ENCODE data around the gene SUPT20HL1. TPM values are rescaled to one million over a fixed set of nuclear protein-coding genes. Genes with fewer than 3 reads are reported as not detected.

SUPT20HL1 gene
- total RNA-seq, 1 experiment from 2014 or later: not detected

GRCh38 chrX:24369816-24370215 is 9.4 kb downstream of the SUPT20HL1 start:
- BruUV-seq (replicated peaks): no TSS peak
- H3K4me2 ChIP-seq: no peak overlapping the region
- no peaks in the 10 kb centered on the region for H3K4me1 ChIP-seq (replicated peaks; ENCODE audit: insufficient read depth)
- intact Hi-C loops (cut with micrococcal nuclease; ENCODE audit: unreplicated experiment): no loop called here
- no peak overlapping the region for H3K27ac ChIP-seq
- no peak overlapping the region for H3K4me3 ChIP-seq
- no peaks in the 10 kb centered on the region for H3F3A ChIP-seq (ENCODE audit: insufficient read depth, low read depth)
- no peaks in the 10 kb centered on the region for H4K20me1 ChIP-seq (ENCODE audit: insufficient read depth)
- no peaks in the 10 kb centered on the region for H3K36me3 ChIP-seq (ENCODE audit: low read depth)
- H3K79me2 ChIP-seq (ENCODE audit: low read depth): no peaks in the 10 kb centered on the region
- TF ChIP-seq EZH2 (IDR thresholded peaks at IDR 0.05; ENCODE audit: low read depth): no peak
- no peak for TF ChIP-seq CTCF (conservative IDR thresholded peaks at IDR 0.05)
- H2AFZ ChIP-seq: no peak overlapping the region
- no peaks in the 10 kb centered on the region for H3K27me3 ChIP-seq (ENCODE audit: insufficient read depth, low read depth)
- ChIA-PET CTCF (interaction anchor here (0.6 to 1.0 kb wide), 3 partner anchors 103 to 307 kb away, joined by 3 to 4 read pairs (median 3); no protein-coding TSS in a partner anchor), POLR2A (ENCODE audit: unreplicated experiment) (no interaction called here)
- H3K9me2 ChIP-seq (ENCODE audit: insufficient read depth): no peaks in the 10 kb centered on the region
- no peaks in the 10 kb centered on the region for H3K9me3 ChIP-seq (ENCODE audit: insufficient read depth, low read depth)
- no peak for DNase-seq

- Histone ChIP-seq H2AFZ (no peak overlapping the region), H3F3A (ENCODE audit: insufficient read depth, low read depth) (no peaks in the 10 kb centered on the region), H3K79me2 (ENCODE audit: low read depth) (no peaks in the 10 kb centered on the region), H3K4me1 (replicated peaks; ENCODE audit: insufficient read depth) (no peaks in the 10 kb centered on the region), H3K9me3 (ENCODE audit: insufficient read depth, low read depth) (no peaks in the 10 kb centered on the region), H3K27me3 (ENCODE audit: insufficient read depth, low read depth) (no peaks in the 10 kb centered on the region), H3K27ac (no peak overlapping the region), H3K4me3 (no peak overlapping the region), H3K9me2 (ENCODE audit: insufficient read depth) (no peaks in the 10 kb centered on the region), H3K36me3 (ENCODE audit: low read depth) (no peaks in the 10 kb centered on the region), H3K4me2 (no peak overlapping the region), H4K20me1 (ENCODE audit: insufficient read depth) (no peaks in the 10 kb centered on the region)
- DNase-seq: peak in 1 of 2 experiments; percentile 34
- TF ChIP-seq EZH2 (IDR thresholded peaks at IDR 0.05; ENCODE audit: low read depth) (no peak), CTCF (conservative IDR thresholded peaks at IDR 0.05) (peak; percentile 68)
- intact Hi-C loops (cut with micrococcal nuclease; ENCODE audit: unreplicated experiment): loop anchor here (1.0 kb wide), 1 partner anchor 128 kb away; no protein-coding TSS in a partner anchor
- no TSS peak for BruUV-seq (replicated peaks)
- ChIA-PET CTCF (interaction anchor here (0.5 to 0.6 kb wide), 2 partner anchors 79 to 83 kb away, joined by 3 to 5 read pairs; no protein-coding TSS in a partner anchor), POLR2A (ENCODE audit: unreplicated experiment) (no interaction called here)
These were observed 11.0 kb downstream of the SUPT20HL1 start for GRCh38 chrX:24371391-24371972.

- DNase-seq: no peak
- Histone ChIP-seq H2AFZ (no peak overlapping the region), H3K79me2 (ENCODE audit: low read depth) (no peaks in the 10 kb centered on the region), H3K4me3 (no peak overlapping the region), H3K4me2 (no peak overlapping the region), H3K9me3 (ENCODE audit: insufficient read depth, low read depth) (no peaks in the 10 kb centered on the region), H3K36me3 (ENCODE audit: low read depth) (no peaks in the 10 kb centered on the region), H3K4me1 (replicated peaks; ENCODE audit: insufficient read depth) (no peaks in the 10 kb centered on the region), H3F3A (ENCODE audit: insufficient read depth, low read depth) (no peaks in the 10 kb centered on the region), H3K27me3 (ENCODE audit: insufficient read depth, low read depth) (no peaks in the 10 kb centered on the region), H4K20me1 (ENCODE audit: insufficient read depth) (no peaks in the 10 kb centered on the region), H3K9me2 (ENCODE audit: insufficient read depth) (no peaks in the 10 kb centered on the region), H3K27ac (no peak overlapping the region)
- ChIA-PET POLR2A (ENCODE audit: unreplicated experiment) (no interaction called here), CTCF (interaction anchor here (0.5 to 0.6 kb wide), 2 partner anchors 79 to 82 kb away, joined by 3 to 5 read pairs; no protein-coding TSS in a partner anchor)
- BruUV-seq (replicated peaks): no TSS peak
- intact Hi-C loops (cut with micrococcal nuclease; ENCODE audit: unreplicated experiment): no loop called here
- TF ChIP-seq EZH2 (IDR thresholded peaks at IDR 0.05; ENCODE audit: low read depth): no peak
- no peak for TF ChIP-seq CTCF (conservative IDR thresholded peaks at IDR 0.05)
These were observed 11.8 kb downstream of the SUPT20HL1 start for GRCh38 chrX:24372021-24372763.

Data from PC-9 (cell line).